Adipose tissue (tissue), 3 donors: Measurements from ENCODE around the gene PNPLA7. TPM values are rescaled to one million over a fixed set of nuclear protein-coding genes. Genes with fewer than 3 reads are reported as not detected.

Experiments used
- polyA plus RNA-seq, 3 donors: library from polyadenylated mRNA; stranded (reverse); fragments of 200-250 nt; gene quantifications; one replicate each; pipeline ENCODE4 v1.2.3, GENCODE V29; 2013
- donor health status: healthy with polysubstance abuse.
- donor health status: Bipolar disorder and iron deficiency.
- donor health status: healthy.

Gene PNPLA7
- polyA plus RNA-seq, 3 donors: 6.8 to 23.4 (median 22.3) TPM

Other genes starting within 250 kb of the PNPLA7 start
- gene NRARP, start 248.1 kb downstream of the PNPLA7 start, polyA plus RNA-seq: 1 to 10 TPM; 2.3 to 5.9 (median 3.8) TPM
- 10 to 100 TPM in 2 of 3 donors, 1 to 10 TPM in 1; 7.6 to 38.5 (median 14.0) TPM for gene EXD3, start 127.2 kb downstream of the PNPLA7 start, polyA plus RNA-seq
- 1 to 10 TPM; 2.0 to 6.8 (median 3.1) TPM for gene NOXA1, start 127.0 kb downstream of the PNPLA7 start, polyA plus RNA-seq
- 1 to 10 TPM in 1 of 3 donors, under 1 TPM in 1, not detected in 1; 0.66 to 1.1 TPM for gene ENTPD8, start 109.0 kb downstream of the PNPLA7 start, polyA plus RNA-seq
- gene NSMF, start 91.1 kb downstream of the PNPLA7 start, polyA plus RNA-seq: 10 to 100 TPM; 38.2 to 39.5 (median 39.4) TPM
- 100 to 1,000 TPM in 1 of 3 donors, 10 to 100 TPM in 2; 37.2 to 155 (median 68.7) TPM for gene MRPL41, start 1.5 kb upstream of the PNPLA7 start, polyA plus RNA-seq
- gene DPH7, start 28.5 kb upstream of the PNPLA7 start, polyA plus RNA-seq: 10 to 100 TPM; 12.8 to 33.4 (median 19.2) TPM
- gene ZMYND19, start 40.1 kb upstream of the PNPLA7 start, polyA plus RNA-seq: 10 to 100 TPM in 2 of 3 donors, 1 to 10 TPM in 1; 7.6 to 13.7 (median 12.9) TPM
- 10 to 100 TPM; 37.1 to 87.6 (median 39.7) TPM for gene ARRDC1, start 55.3 kb upstream of the PNPLA7 start, polyA plus RNA-seq
- 10 to 100 TPM; 19.7 to 42.1 (median 40.3) TPM for gene EHMT1, start 68.6 kb upstream of the PNPLA7 start, polyA plus RNA-seq